Bronchial epithelial cell (primary cell): ENCODE data around the gene NT5C1A. TPM values are rescaled to one million over a fixed set of nuclear protein-coding genes. Genes with fewer than 3 reads are reported as not detected.

Experiments used
- DNase-seq: peaks from one replicate; pipeline ENCODE4 v3.0.0-alpha.2; 2010; ENCODE audit warnings: low read depth
- FAIRE-seq: peaks from 2 replicates; lab custom pipeline; 2011; peaks lifted over from hg19 to GRCh38; lab: Jason Lieb, UNC
- H3K27me3 ChIP-seq: 2 replicates; pipeline ENCODE4 v1.5.1; 2011; ENCODE audit warnings: low read length; ENCODE audit not compliant: control insufficient read depth, insufficient read depth
- H3K36me3 ChIP-seq: 2 replicates; pipeline ENCODE4 v1.5.1; 2011; ENCODE audit warnings: low read length; ENCODE audit not compliant: control insufficient read depth, insufficient read depth
- H3K4me3 ChIP-seq: 2 replicates; pipeline ENCODE4 v1.5.1; 2011; ENCODE audit warnings: mild to moderate bottlenecking, low read depth, low read length, control low read depth
- total RNA-seq: library from RNA; depleted of rRNA; stranded (reverse); fragments of >200 nt; gene quantifications from 2 replicates; pipeline ENCODE4 v1.2.1, GENCODE V29; 2014
- TF ChIP-seq, protein P1 (sequence below): IDR thresholded peaks from 2 replicates; pipeline ENCODE4 v1.5.1; 2011; ENCODE audit warnings: mild to moderate bottlenecking, moderate library complexity, low read length, control low read depth, inconsistent platforms; ENCODE audit not compliant: insufficient read depth, severe bottlenecking

Gene NT5C1A
- total RNA-seq, 1 donor from 2014 or later = not detected

DNA sequence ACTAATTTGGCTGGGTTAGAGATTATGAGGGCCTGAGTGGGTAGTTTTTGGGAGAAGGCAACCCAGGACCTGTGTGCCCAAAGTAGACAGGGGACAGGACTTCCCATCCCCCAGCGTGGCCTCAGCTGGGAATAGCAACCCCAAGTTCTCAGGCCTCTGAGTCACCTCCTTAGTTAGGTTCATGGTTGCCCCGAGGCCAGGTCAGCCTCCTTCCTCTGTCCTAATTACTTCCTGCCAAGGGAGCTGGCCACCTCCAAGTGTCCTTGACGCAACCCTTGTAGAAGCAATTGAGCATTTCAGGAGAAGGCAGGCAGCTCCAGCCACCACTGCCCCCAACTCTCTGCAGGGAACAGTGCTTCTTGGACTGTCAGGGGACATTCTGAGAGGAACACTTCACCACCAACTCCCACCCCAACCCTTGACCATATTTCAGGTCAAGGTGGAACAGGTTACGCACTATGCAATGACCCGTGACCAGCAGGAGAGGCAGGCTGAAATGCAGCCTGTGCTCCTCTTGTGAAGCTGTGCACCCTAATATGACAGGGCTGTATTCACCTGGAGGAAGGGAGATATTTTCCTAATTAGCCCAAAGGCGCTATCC, 5.1 kb upstream of the NT5C1A start:
- DNase-seq = no peak
- no peak for FAIRE-seq
- Histone ChIP-seq H3K36me3 (no peaks in the 10 kb centered on the region), H3K27me3 (peaks cover 4% of the 10 kb centered on the region), H3K4me3 (no peak overlapping the region)
- TF ChIP-seq, protein P1, sequence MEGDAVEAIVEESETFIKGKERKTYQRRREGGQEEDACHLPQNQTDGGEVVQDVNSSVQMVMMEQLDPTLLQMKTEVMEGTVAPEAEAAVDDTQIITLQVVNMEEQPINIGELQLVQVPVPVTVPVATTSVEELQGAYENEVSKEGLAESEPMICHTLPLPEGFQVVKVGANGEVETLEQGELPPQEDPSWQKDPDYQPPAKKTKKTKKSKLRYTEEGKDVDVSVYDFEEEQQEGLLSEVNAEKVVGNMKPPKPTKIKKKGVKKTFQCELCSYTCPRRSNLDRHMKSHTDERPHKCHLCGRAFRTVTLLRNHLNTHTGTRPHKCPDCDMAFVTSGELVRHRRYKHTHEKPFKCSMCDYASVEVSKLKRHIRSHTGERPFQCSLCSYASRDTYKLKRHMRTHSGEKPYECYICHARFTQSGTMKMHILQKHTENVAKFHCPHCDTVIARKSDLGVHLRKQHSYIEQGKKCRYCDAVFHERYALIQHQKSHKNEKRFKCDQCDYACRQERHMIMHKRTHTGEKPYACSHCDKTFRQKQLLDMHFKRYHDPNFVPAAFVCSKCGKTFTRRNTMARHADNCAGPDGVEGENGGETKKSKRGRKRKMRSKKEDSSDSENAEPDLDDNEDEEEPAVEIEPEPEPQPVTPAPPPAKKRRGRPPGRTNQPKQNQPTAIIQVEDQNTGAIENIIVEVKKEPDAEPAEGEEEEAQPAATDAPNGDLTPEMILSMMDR = no peak

DNA sequence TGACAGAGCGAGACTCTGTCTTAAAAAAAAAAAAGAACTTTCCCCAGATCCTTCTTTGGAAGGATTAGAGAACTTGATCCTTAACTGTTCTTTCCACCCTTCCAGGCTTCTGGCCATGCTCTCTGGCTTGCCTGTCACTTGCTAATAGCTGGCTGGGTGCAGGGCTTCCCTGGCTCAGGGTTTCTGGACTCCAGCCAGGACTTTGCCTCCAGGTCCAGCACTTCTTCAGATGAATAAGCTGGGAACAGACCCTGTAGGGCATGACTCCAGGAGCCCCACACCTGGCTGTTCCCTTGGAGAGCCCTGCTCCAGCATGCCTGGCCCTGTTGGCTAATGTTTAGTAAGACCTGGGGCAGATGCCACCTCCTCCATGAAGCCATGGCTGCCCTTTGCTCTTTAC, 3.3 kb upstream of the NT5C1A start:
- DNase-seq (peak; percentile 84), FAIRE-seq (no peak)
- Histone ChIP-seq H3K27me3 (peaks cover 10% of the 10 kb centered on the region), H3K36me3 (no peaks in the 10 kb centered on the region), H3K4me3 (no peak overlapping the region)
- TF ChIP-seq, protein P1 = no peak

DNA sequence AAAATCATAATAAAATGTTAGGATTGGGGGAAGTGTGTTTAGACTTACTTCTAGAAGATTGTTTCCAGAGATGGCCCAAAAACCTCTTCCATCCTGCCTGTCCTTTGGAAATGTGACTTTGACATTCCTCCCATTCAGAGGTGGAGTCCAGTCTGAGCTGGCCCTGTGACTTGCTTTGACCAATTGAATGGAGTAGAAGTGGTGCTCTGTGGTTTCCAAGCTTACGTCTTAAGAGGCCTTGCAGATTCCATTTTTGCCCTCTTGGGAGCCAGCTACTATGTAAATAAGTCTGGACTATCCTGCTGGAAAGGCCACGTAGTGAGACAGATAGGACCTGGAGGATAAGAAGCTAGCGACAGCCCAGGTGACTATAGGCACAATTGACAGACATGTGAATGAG, 1.3 kb upstream of the NT5C1A start:
- H3K27me3 ChIP-seq = peaks cover 14% of the 10 kb centered on the region
- no peaks in the 10 kb centered on the region for H3K36me3 ChIP-seq
- DNase-seq (no peak), FAIRE-seq (no peak)
- TF ChIP-seq, protein P1 = no peak
- H3K4me3 ChIP-seq = no peak overlapping the region

DNA sequence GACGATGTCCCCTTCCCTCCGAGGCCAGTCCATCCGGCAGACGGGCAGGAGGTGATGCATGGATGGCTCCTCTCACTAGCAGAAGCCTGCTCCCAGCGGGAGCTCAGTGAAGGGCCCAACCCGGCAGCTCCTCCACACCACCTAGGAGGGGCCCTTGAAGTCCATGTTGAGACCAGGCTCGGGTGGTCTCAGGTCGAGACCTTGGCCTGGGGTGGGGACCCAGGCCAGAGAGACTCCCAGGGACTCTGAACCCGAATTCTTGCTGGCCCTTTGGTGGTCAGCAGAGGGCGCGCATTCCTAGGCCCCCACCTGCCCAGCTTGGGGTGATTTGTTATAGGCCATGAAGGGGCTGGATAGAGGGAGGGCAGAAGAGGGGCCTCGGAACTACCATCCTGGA, 642 bp upstream of the NT5C1A start:
- Histone ChIP-seq H3K27me3 (peaks cover 14% of the 10 kb centered on the region), H3K36me3 (no peaks in the 10 kb centered on the region), H3K4me3 (no peak overlapping the region)
- DNase-seq (no peak), FAIRE-seq (no peak)
- TF ChIP-seq, protein P1 = peak; percentile 53

DNA sequence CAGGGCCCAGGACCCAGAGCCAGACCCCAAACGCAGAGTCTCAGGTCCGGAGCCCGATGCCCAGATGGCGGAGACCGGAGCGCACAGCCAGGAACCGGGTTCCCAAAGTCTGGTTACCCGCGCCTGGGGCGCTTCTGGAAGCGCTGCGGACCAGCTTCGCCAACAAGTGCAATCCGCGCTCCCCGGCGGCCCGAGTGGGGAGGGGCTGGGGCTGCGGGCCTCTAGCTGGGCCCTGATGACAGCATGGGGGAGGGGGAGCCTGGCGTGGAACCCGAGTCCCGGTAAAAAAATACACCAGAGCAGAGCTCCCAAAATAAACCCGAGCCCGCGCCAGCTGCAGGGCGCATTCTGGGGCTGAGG, 494 bp downstream of the NT5C1A start:
- FAIRE-seq (no peak), DNase-seq (no peak)
- peaks cover 14% of the 10 kb centered on the region for H3K27me3 ChIP-seq
- H3K4me3 ChIP-seq = peak overlapping the region; percentile 21
- TF ChIP-seq, protein P1 = no peak
- H3K36me3 ChIP-seq = no peaks in the 10 kb centered on the region

DNA sequence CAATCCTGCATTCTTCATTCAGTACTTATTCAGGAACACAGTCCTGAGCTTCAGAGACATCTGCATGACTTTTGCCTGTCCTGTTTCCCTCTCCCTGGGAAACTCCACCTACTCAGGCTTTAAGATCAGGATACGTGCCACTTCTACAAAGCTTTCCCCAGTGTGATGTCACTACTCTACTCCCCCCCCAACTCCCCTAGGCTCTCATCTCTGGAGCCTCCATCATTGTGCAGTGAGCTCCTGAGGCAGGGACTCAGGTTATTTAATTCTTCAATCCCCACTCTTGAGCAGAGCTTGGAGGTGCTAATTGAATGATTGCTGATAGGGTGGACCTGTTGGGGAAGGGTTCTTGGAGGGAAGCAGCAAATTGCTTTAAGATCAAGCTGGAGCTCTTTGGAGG, 1.2 kb downstream of the NT5C1A start:
- Histone ChIP-seq H3K36me3 (no peaks in the 10 kb centered on the region), H3K27me3 (peaks cover 16% of the 10 kb centered on the region), H3K4me3 (no peak overlapping the region)
- TF ChIP-seq, protein P1 = no peak
- FAIRE-seq (peak; percentile 32), DNase-seq (no peak)
